Activated naive CD8-positive, alpha-beta T cell treated with anti-CD3 and anti-CD28 coated beads for 36 hours (primary cell): ENCODE data around the gene INTS4. TPM values are rescaled to one million over a fixed set of nuclear protein-coding genes. Genes with fewer than 3 reads are reported as not detected.
"Not testable (repeated sequence)": the region's sequence is repeated elsewhere in the genome, so short reads cannot be mapped to it uniquely, and the experiment has no call there.

Experiments
- DNase-seq: peaks from one replicate; pipeline ENCODE4 v3.0.0; 2021
- H3K27ac Mint-ChIP-seq: one replicate; pipeline ENCODE4 v1.8.0; 2022; ENCODE audit warnings: mild to moderate bottlenecking, moderate library complexity, mixed read lengths
- H3K27me3 Mint-ChIP-seq: one replicate; pipeline ENCODE4 v1.8.0; 2022; ENCODE audit warnings: mild to moderate bottlenecking, mixed read lengths
- H3K36me3 Mint-ChIP-seq: one replicate; pipeline ENCODE4 v1.8.0; 2021; ENCODE audit warnings: mild to moderate bottlenecking, mixed read lengths
- H3K4me1 Mint-ChIP-seq: one replicate; pipeline ENCODE4 v1.8.0; 2021; ENCODE audit warnings: mixed read lengths
- H3K4me3 Mint-ChIP-seq: one replicate; pipeline ENCODE4 v1.8.0; 2022; ENCODE audit warnings: mild to moderate bottlenecking, moderate library complexity, mixed read lengths
- H3K9me3 Mint-ChIP-seq: one replicate; pipeline ENCODE4 v1.8.0; 2022; ENCODE audit warnings: mixed read lengths
- total RNA-seq, 2 experiments: library from RNA; stranded (reverse); gene quantifications; one replicate each; pipeline ENCODE4 v1.2.3, GENCODE V29; 2021

INTS4 gene
- total RNA-seq, 2 experiments from 2014 or later: 45.2 to 46.2 TPM

DNA sequence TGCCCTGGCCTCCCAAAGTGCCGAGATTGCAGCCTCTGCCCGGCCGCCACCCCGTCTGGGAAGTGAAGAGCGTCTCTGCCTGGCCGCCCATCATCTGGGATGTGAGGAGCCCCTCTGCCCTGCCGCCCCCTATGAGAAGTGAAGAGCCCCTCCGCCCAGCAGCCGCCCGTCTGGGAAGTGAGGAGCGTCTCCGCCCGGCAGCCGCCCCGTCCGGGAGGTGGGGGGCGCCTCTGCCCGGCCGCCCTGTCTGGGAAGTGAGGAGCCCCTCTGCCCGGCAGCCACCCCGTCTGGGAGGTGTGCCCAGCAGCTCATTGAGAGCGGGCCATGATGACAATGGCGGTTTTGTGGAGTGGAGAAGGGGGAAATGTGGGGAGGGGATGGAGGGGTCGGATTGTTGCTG, 60.9 kb downstream of the INTS4 start:
- not testable (repeated sequence) for H3K9me3 Mint-ChIP-seq, H3K4me3 Mint-ChIP-seq, H3K27ac Mint-ChIP-seq, H3K4me1 Mint-ChIP-seq, DNase-seq, H3K27me3 Mint-ChIP-seq
- H3K36me3 Mint-ChIP-seq: peaks cover 40% of the 10 kb centered on the region

DNA sequence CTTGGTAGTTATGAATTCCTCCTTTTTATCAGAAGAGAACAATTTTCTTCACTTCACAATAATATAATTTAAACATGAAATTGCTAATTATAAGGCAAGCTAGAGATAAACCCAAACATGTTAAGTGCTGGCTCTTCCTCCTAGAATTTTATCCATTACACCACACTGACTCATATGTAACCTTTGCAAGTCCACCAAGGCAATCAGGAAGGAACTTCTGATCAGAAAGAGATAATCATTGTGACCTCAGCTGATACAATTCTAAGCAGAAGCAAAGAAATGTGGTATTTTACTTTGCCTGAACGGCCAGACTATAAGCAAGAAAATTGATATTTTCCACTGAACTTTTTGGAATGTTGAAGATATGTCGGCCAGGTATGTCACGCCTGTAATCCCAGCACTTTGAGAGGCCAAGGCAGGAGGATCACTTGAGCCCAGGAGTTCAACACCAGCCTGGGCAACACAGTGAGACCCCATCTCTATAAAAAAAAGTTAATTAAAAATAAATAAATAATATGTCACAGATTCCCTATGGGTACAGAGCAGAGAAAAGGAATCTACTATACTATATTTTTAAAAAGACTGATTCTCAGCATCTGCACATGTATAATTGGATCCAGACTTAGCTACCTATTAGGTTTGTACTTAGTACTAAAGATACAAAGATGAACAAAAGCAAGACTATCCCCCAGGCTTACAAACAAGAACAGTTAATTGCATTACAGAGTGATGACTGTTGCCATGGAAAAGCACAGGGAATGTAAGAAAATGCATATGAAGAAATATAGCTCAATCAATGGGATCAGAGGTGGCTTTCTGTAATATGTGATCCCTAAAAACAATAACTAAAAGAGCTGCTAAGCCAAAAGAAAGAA, 63.9 kb downstream of the INTS4 start:
- H3K27ac Mint-ChIP-seq, H3K27me3 Mint-ChIP-seq, DNase-seq, H3K4me3 Mint-ChIP-seq, H3K9me3 Mint-ChIP-seq, H3K4me1 Mint-ChIP-seq: not testable (repeated sequence)
- H3K36me3 Mint-ChIP-seq: peaks cover 37% of the 10 kb centered on the region

DNA sequence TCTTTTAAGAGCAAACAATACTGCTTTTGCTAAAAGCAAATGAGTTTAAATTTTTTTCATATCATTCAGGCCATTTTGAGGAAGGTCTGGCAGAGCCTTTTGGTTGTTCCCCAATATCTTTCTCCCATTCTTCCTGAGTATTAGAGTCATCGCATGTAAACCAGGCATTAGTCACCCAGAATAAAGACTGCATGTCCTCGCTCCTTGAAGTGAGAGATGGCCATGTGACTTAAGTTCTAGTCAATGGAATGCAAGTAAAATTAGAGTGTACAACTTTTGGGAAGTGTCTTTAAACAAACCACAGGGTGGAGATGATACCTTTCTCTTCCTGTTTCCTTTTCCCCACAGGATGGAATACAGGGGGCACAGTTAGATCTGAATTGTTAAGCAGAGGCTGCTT, 76.8 kb downstream of the INTS4 start:
- not testable (repeated sequence) for H3K4me1 Mint-ChIP-seq, H3K27ac Mint-ChIP-seq, H3K27me3 Mint-ChIP-seq

DNA sequence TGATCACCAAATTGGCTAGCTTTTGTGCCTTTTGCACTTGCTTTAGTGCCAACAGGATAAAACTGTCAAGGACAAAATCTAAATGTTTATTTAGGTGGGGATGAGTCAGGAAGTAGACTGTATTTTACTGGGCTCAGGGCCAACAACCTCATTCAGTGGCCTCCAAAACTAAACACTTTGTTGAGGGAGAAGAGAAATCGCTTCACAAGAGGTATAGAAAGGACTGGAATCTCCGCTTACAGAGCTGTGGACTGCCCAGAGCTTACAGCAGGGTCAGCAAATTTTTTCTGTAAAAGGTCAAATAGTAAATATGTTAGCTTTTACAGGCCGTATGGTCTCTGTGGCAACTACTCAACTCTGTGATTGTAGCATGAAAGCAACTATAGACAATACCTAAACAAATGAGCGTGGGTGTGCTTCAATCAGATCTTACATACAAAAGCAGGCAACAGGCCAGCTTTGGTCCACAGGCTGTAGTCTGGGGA, 80.1 kb downstream of the INTS4 start:
- not testable (repeated sequence) for H3K27ac Mint-ChIP-seq, H3K27me3 Mint-ChIP-seq, DNase-seq

More for the DNA sequence above, 76.8 kb downstream of the INTS4 start:
- H3K4me3 Mint-ChIP-seq, DNase-seq, H3K36me3 Mint-ChIP-seq, H3K9me3 Mint-ChIP-seq: not testable (repeated sequence)

DNA sequence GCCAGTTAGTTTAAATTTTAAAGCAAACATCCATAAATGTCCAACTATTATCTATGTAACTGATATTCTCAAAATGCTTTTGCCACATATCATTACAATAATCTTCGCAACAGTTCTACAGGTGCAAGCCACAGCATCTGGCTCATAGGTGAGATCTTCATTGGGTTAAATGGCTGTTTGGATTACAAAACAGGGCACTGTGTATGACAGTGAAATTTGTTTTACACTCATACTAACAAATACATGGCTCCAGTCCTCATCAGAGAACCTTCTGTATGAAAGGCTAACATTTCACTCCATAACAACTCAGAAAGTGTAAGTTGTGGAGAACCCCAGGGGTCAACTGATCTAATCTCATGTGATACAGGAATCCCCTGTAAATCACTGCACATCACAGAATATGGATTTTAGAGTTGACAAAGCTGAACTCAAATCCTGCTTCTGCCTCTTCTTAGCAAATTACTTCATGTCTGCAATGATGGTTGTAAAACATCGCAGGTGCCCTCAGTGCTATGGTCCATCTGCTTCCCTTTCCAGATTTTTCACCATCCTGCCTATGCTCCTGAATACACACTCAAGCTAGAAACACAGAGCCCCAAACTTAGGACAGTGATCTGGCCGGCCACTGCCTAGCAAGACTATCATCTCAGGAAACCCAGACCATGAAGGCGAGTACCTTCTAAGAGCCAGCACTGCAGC, 80.7 kb downstream of the INTS4 start:
- peaks cover 12% of the 10 kb centered on the region for H3K36me3 Mint-ChIP-seq
- H3K9me3 Mint-ChIP-seq, H3K4me1 Mint-ChIP-seq, H3K27ac Mint-ChIP-seq, H3K4me3 Mint-ChIP-seq, DNase-seq, H3K27me3 Mint-ChIP-seq: not testable (repeated sequence)

More for the DNA sequence above, 80.1 kb downstream of the INTS4 start:
- H3K4me3 Mint-ChIP-seq, H3K9me3 Mint-ChIP-seq, H3K4me1 Mint-ChIP-seq: not testable (repeated sequence)
- peaks cover 12% of the 10 kb centered on the region for H3K36me3 Mint-ChIP-seq

DNA sequence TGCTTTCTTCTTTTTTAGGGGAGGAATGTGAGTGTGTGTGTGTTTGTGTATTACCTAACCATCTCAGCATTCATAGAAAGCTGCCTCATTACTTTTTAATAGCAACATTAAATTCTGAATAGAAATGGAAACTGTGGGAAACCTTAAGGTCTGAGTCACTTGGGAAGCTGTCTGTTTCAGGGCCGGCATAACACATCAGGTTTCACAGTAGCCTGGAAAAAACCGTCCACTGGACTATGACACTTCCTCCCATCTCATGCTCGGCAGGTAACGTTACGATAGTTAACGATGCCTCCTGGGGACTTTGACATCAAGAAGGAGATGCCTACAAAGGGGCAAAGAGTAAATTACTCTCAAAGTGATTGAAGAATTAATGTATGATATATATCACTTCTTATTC, 83.6 kb downstream of the INTS4 start:
- not testable (repeated sequence) for H3K36me3 Mint-ChIP-seq, H3K27me3 Mint-ChIP-seq, DNase-seq, H3K27ac Mint-ChIP-seq, H3K4me3 Mint-ChIP-seq, H3K4me1 Mint-ChIP-seq, H3K9me3 Mint-ChIP-seq

DNA sequence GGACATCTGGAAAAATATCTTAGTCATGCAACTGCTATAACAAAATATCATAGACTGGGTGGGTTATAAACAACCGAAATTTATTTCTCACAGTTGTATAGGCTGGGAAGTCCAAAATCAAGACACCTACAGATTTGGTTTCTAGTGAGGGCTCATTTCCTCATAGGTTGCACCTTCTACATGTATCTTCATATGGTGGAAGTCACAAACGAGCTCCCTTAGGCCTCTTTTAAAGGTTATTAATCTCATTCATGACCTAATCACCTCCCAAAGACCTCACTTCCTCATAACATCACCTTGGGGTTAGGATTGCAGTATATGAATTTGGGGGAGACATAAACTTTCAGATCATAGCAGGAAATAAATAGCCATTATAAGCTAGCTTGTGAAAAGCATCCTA, 85.2 kb downstream of the INTS4 start:
- H3K4me3 Mint-ChIP-seq: no peak overlapping the region
- H3K27ac Mint-ChIP-seq: no peak overlapping the region
- no peaks in the 10 kb centered on the region for H3K4me1 Mint-ChIP-seq
- H3K27me3 Mint-ChIP-seq: no peaks in the 10 kb centered on the region
- H3K9me3 Mint-ChIP-seq: no peaks in the 10 kb centered on the region
- H3K36me3 Mint-ChIP-seq: peaks cover 10% of the 10 kb centered on the region
- no peak for DNase-seq

DNA sequence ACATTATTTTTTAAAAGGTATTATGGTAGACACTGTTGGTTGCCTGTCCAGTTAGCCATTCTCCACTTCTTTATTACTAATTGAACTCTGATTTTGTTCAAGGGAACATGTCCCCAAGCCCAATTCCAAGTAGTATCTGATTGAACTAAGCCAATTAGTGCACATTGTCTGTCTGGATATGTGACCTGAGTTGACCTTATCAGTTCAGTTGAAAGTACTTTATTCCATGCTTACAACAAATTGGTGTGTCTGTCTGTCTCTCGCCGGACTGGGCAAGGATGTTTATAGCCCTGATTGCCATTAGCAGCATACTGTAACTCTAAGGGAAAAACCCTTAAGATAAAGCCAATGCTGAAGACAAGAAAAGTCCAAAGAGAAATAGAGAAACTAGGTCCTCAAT, 85.6 kb downstream of the INTS4 start:
- H3K4me1 Mint-ChIP-seq: no peaks in the 10 kb centered on the region
- DNase-seq: no peak
- H3K27ac Mint-ChIP-seq: no peak overlapping the region
- H3K9me3 Mint-ChIP-seq: no peaks in the 10 kb centered on the region
- no peaks in the 10 kb centered on the region for H3K27me3 Mint-ChIP-seq
- H3K36me3 Mint-ChIP-seq: peaks cover 10% of the 10 kb centered on the region
- no peak overlapping the region for H3K4me3 Mint-ChIP-seq

DNA sequence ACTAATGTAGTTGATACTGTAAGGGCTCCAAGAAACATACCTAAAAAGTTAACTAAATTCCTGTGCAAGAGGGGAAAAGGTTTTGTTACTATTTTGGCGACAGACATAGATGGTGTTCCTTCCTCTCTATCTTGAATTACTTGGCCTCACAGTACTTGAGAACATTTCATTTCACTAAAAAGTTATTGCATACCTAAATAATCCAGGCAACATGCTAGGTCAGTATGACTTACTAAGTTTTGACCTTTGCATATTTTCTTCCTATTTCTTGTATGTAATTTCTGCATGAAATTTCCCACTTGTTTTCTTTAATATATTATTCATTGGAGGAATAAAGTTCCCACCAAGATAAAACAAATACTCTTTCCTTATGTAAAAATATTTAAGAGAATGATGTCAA, 99.5 kb downstream of the INTS4 start:
- not testable (repeated sequence) for H3K27ac Mint-ChIP-seq, H3K27me3 Mint-ChIP-seq, H3K9me3 Mint-ChIP-seq, DNase-seq, H3K4me1 Mint-ChIP-seq, H3K4me3 Mint-ChIP-seq
- H3K36me3 Mint-ChIP-seq: peaks cover 17% of the 10 kb centered on the region

DNA sequence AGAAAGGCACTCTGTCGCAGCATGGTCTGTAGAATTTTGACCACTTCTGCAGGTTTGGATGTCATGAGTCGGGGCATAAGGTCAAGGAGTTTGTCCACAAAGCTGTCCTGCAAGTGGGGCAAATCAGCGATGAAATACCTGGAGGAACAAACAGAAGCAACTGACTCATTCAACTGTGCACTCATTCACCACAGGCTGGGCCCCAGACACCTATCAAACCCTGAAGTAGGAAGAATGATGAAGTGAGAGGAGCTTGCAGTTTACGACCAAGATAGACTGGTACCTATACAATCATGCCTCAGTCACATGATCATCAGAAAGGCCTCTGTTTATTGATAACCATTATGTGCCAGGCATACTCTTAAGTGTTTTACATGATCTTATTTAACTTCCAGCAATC, 102.8 kb downstream of the INTS4 start:
- H3K36me3 Mint-ChIP-seq: peaks cover 30% of the 10 kb centered on the region
- H3K4me3 Mint-ChIP-seq, H3K27me3 Mint-ChIP-seq, H3K4me1 Mint-ChIP-seq, H3K27ac Mint-ChIP-seq, DNase-seq, H3K9me3 Mint-ChIP-seq: not testable (repeated sequence)

DNA sequence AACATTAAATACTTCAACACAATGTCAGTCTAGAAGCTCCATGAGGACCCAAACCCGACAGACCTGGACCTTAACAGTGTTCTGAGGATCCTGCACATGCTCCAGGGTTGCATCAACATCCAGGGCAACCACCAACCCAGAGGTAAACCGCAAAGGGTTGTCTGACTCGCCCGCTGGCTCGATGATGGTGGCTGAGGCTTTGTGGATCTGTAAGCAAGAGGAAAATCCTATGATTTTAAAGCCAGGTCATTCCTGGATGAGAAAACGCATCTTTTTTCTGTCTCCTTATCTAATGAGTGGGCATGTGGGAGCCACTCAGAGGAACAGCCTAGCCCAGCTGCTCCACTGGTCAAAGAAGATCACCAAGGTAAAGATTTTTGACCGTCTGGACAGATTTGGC, 103.2 kb downstream of the INTS4 start:
- not testable (repeated sequence) for H3K27ac Mint-ChIP-seq, H3K4me3 Mint-ChIP-seq, H3K4me1 Mint-ChIP-seq, DNase-seq, H3K27me3 Mint-ChIP-seq, H3K9me3 Mint-ChIP-seq
- H3K36me3 Mint-ChIP-seq: peaks cover 33% of the 10 kb centered on the region

DNA sequence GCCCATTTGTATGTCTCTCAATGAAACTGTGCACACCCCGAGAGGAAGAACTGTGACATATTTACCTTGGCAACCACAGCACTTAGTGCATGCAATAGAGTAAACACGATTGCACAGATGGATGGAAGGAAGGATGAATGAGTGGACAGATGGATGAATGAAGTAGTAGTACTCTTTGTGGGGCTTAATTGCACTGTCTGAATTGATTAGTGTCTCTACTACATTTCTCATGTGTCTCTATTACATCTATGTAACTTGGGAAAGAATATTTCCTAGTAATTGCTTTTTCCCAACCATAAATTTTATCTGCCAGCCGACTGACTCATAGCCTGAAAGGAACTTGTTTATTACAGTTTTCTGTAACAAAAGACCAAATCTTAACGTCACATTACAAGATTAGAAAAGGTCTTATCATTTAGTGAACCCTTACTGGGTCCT, 103.8 kb downstream of the INTS4 start:
- H3K27me3 Mint-ChIP-seq, DNase-seq, H3K27ac Mint-ChIP-seq, H3K4me3 Mint-ChIP-seq, H3K4me1 Mint-ChIP-seq, H3K9me3 Mint-ChIP-seq: not testable (repeated sequence)
- peaks cover 34% of the 10 kb centered on the region for H3K36me3 Mint-ChIP-seq

DNA sequence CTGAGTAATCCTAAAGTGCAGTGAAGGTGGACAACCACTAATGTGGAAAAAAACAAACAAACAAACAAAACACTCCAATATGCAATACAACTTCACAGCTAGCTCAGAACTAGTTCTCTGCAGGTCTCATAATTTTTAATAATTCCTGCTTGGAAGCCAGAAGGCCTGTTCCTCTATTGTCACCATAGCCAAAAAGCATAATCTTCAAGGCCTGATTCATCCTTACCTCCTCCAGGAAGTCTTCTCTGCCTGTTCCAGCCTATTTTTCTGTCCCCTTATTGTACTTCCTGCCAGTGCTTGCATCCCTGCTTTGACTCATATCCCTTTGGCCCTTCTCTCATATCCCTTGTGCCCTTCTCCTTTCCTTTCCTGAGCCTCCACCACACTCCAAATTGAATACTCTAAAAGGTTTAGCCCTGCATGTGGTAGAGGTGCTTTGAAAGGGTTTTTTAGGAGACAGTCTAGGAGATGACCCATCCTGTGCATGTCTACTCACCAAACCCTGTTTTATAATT, 104.3 kb downstream of the INTS4 start:
- not testable (repeated sequence) for DNase-seq, H3K9me3 Mint-ChIP-seq, H3K4me3 Mint-ChIP-seq, H3K27me3 Mint-ChIP-seq, H3K27ac Mint-ChIP-seq, H3K4me1 Mint-ChIP-seq
- peaks cover 34% of the 10 kb centered on the region for H3K36me3 Mint-ChIP-seq

DNA sequence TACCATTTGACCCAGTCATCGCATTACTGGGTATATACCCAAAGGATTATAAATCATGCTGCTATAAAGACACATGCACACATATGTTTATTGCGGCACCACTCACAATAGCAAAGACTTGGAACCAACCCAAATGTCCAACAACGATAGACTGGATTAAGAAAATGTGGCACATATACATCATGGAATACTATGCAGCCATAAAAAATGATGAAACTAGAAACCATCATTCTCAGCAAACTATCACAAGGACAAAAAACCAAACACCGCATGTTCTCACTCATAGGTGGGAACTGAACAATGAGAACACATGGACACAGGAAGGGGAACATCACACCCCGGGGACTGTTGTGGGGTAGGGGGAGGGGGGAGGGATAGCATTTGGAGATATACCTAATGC, 105.4 kb downstream of the INTS4 start:
- H3K27me3 Mint-ChIP-seq, H3K9me3 Mint-ChIP-seq, H3K4me3 Mint-ChIP-seq, H3K27ac Mint-ChIP-seq, DNase-seq, H3K4me1 Mint-ChIP-seq: not testable (repeated sequence)
- peaks cover 34% of the 10 kb centered on the region for H3K36me3 Mint-ChIP-seq

DNA sequence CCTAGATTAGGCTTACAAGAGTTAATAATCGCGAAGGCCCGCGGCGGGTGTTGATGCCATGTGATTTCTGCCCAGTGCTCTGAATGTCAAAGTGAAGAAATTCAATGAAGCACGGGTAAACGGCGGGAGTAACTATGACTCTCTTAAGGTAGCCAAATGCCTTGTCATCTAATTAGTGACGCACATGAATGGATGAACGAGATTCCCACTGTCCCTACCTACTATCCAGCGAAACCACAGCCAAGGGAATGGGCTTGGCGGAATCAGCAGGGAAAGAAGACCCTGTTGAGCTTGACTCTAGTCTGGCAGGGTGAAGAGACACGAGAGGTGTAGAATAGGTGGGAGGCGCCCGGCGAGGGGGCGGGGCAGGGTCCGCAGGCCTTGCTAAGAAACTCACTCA, 108.1 kb downstream of the INTS4 start:
- H3K36me3 Mint-ChIP-seq: peaks cover 35% of the 10 kb centered on the region
- H3K4me1 Mint-ChIP-seq: no peaks in the 10 kb centered on the region
- no peaks in the 10 kb centered on the region for H3K27me3 Mint-ChIP-seq
- no peaks in the 10 kb centered on the region for H3K9me3 Mint-ChIP-seq
- no peak overlapping the region for H3K27ac Mint-ChIP-seq
- no peak for DNase-seq
- no peak overlapping the region for H3K4me3 Mint-ChIP-seq
